GM12875 (cell line): ENCODE data around the gene HTR2A.

Source experiments
- H3K4me3 ChIP-seq: one replicate; pipeline ENCODE4 v1.5.1; 2011; ENCODE audit warnings: low read depth, low read length, control low read depth
- CTCF ChIP-seq: IDR thresholded peaks from 2 replicates; pipeline ENCODE4 v1.5.1; 2011; ENCODE audit warnings: low read depth, mild to moderate bottlenecking, control low read depth, inconsistent platforms, low read length, moderate library complexity, borderline replicate concordance; ENCODE audit not compliant: insufficient read depth

The HTR2A gene

GRCh38 chr13:46783504-46783903 lies 113.3 kb downstream of the HTR2A start:
- no peak for TF ChIP-seq CTCF
- no peak overlapping the region for H3K4me3 ChIP-seq

- TF ChIP-seq CTCF: no peak
- H3K4me3 ChIP-seq: no peak overlapping the region
These were observed 114.2 kb downstream of the HTR2A start for GRCh38 chr13:46782691-46783090.

GRCh38 chr13:46782066-46782465 lies 114.8 kb downstream of the HTR2A start:
- H3K4me3 ChIP-seq: no peak overlapping the region
- TF ChIP-seq CTCF: no peak
